NK-92 treated with Interleukin-12 subunit alpha and Interleukin-12 subunit beta, amount 100 ng/mL, for 24 hours (cell line): Measurements from ENCODE around the gene TNFAIP1.

Experiments
- DNase-seq: peaks from one replicate; lab custom pipeline; 2025; lab: John Stamatoyannopoulos, UW

Gene TNFAIP1

GRCh38 chr17:28371245-28372202 is 36.0 kb downstream of the TNFAIP1 start, which contains the start of gene SARM1:
TSS of gene SARM1 (plus strand) at chr17:28371694. CDS start at chr17:28372033, 339 bp downstream.
- peak; percentile 92 for DNase-seq

- no peak for DNase-seq
Measured at GRCh38 chr17:28372203-28372944, 36.8 kb downstream of the TNFAIP1 start.

GRCh38 chr17:28372945-28373274 is 37.3 kb downstream of the TNFAIP1 start:
- no peak for DNase-seq

- no peak for DNase-seq
Measured at GRCh38 chr17:28379814-28380801, 44.5 kb downstream of the TNFAIP1 start.

- DNase-seq, result no peak
Measured at GRCh38 chr17:28381141-28381825, 45.7 kb downstream of the TNFAIP1 start.

GRCh38 chr17:28384281-28385036 is 48.9 kb downstream of the TNFAIP1 start:
- no peak for DNase-seq

GRCh38 chr17:28385037-28385400 is 49.5 kb downstream of the TNFAIP1 start:
- no peak for DNase-seq

DNA sequence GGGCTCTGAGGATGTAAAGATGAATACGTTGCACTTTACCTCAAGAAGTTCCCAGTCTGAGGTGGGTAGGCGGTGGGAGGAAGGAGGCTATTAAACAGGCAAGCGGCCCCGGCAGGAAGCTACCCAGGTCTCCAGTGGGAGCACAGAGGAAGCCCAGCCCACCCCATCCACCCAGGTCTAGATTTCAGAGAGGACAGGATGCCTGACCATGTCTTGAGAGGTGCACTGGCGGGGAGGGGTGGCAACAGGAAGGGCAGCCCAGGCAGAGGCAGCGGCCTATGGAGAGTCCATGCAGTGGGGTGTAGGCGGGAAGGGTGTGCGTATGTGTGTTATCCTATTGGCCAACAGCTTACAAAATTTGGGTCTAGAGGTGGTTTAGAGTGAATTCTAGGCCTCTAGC is 49.8 kb downstream of the TNFAIP1 start:
- no peak for DNase-seq

DNA sequence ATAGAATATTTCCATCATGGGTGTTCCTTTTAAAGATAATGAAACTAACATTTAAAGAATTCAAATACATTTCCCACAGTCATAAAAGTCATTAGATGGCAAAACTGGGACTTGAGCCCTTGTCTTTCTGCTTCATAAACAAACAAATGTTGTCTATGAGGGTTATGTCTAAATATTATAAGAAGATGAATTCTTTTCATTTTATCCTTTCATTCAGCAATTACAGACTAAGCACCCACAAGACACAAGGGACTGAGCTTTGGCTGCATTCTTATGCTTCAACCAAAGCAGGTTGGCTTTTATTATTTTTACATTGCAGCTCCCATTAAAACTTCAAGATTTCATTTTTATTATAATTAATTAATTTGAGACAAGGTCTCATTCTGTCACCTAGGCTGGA is 50.8 kb downstream of the TNFAIP1 start:
- no peak for DNase-seq

DNA sequence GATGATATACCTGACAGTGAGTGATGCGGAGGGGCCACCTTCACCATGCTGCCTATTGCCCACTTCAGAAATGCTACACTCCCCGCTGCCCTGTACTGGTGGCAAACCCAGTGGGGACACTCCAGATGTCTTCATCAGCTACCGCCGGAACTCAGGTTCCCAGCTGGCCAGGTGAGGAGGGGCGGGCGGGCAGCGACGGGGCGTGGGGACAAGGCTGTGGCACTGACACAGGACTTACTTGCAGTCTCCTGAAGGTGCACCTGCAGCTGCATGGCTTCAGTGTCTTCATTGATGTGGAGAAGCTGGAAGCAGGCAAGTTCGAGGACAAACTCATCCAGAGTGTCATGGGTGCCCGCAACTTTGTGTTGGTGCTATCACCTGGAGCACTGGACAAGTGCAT is 52.5 kb downstream of the TNFAIP1 start:
- DNase-seq, result no peak

- DNase-seq, result no peak
Measured at GRCh38 chr17:28390141-28390540, 54.6 kb downstream of the TNFAIP1 start.

DNA sequence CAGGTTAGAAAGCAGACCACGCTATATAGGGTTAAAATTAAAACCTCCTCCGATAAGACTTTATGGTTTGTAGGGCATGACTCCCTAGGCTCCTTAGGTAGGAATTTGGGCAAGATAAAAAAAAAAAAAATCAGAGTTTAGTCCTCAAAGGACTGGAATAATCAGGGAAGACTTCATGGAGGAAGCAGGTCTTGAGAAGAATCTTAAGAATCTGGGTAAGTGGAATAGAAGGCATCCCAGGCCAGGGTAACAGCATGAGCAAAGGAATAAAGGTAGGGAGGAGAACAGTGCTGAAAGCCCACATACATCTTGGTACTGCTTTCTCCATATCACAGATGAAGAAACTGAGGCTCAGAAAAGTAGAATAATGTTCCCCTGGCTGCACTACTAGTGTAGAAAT is 55.0 kb downstream of the TNFAIP1 start:
- DNase-seq, result no peak

DNA sequence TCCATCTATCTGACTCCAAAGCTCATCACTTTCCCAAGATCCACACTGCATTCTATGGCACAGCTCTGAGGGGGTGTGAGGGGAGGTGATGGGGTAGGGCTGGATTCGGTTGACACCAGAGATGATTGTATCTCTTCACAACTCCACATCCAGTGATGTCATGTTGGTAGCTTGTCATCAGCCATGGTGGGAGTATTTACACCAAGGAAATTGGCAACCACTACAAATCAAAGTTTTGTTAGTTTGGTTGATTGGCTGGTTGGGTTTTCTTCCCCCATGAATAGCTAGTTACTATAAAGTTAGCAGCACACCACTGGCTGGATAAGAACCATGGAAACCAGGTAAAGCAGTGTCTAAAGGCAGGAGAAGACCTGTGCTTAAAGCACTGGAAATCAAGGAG is 55.4 kb downstream of the TNFAIP1 start:
- no peak for DNase-seq

- no peak for DNase-seq
Measured at GRCh38 chr17:28391401-28391800, 55.8 kb downstream of the TNFAIP1 start.

DNA sequence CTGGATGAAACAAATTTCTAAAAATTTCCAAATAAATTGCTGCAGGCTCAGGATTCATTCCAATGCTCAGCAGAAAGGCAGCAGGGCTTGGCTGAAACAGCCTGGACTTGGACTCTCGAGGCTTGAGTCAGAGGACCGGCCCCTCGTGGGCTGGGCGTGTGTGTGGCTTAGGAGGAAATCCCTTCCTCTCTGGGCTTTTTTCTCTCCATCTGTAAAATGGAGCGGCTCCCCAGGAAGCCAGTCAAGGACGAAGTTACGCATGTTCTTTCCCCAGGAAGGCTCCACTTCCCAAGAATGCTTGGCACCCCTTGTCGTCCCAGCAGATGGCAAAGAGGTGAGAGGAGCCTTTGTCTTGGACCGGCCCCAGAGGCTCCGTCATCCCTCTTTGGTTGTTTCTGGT is 56.9 kb downstream of the TNFAIP1 start:
- no peak for DNase-seq

DNA sequence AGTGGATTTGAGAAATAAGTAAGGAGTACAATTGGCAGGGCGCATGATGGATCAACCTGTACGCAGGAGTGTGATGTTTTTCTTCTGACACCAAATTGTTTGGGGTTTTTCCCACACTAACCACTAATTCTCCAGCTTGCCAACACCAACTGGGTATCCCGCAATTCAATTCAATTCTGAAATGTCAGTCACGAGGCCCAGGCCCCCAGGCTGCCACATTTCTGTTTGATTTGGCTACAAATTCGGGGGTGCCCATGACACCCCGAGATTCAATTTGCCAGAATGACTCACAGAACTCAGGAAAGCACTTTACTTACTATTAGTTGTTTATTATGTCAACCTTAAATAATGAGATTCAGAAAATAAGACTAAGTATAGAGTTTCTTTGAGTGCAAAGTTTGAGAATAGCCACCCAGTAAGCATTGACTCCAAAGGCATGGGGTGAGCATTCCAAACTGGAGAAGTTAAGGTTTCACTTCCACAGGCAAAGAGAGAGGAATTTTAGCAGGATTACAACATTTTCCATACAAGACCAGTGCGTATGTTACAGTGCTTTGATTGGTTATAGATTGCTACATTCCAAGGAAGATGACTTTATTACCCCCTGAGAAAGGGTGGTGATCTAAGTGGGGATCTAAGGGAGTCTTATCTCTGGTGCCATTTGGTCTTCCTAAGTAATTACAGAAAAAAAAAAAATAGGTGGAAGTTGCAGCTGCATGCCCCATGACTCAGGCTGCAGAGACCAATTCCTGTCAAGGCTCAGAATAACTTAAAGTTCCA is 59.0 kb downstream of the TNFAIP1 start:
- no peak for DNase-seq

DNA sequence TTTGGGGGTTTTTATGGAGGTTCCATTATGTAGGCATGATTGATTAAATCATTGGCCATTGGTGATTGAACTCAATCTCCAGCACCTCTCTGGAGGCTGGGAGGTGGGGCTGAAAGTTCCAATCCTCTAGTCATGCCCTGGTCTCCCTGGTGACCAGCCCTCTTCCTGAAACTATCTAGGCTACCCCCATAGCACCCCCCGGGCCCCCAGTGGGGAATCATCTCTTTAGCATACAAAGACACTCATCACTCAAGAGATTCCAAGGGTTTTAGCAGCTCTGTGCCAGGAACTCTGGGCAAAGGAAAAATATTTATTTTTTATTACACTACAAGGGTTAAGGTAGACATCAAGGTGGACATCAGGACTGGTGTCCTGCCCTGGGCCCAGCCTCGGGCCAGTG is 59.9 kb downstream of the TNFAIP1 start:
- no peak for DNase-seq

DNA sequence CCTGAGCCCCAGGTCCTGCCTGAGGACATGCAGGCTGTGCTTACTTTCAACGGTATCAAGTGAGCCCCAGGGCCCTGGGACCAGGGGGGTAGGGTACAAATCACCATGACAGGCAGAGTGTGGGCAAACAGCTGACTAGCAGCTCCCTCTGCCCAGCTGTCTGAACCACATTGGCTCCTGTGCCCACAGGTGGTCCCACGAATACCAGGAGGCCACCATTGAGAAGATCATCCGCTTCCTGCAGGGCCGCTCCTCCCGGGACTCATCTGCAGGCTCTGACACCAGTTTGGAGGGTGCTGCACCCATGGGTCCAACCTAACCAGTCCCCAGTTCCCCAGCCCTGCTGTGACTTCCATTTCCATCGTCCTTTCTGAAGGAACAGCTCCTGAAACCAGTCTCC is 60.4 kb downstream of the TNFAIP1 start:
- no peak for DNase-seq
